KG1 (cell line): ENCODE results near the gene MAPK4.

ENCODE experiments used
- DNase-seq: peaks from one replicate; lab custom pipeline; 2025; lab: John Stamatoyannopoulos, UW

The MAPK4 gene

GRCh38 chr18:50653402-50654093, 93.7 kb downstream of the MAPK4 start:
- DNase-seq: no peak

DNA sequence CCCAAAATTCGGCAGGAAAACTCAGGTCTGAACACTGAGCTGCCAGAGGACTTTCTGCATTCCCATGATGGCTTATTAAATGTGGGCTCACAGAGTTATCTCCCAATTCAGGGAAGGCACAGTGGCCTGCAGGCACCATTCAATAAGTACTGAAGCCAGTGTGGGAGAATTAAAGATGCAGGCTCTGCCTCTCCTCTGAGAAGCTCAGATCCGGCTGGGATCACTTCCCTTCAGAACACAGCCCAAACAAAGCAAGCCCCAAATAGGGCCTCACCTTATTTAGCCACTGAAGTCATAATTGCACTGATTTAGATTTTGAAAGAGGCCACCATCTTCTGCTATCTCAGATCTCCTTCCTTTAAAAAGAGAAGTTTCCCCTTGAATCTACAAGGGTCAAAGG, 94.3 kb downstream of the MAPK4 start:
- no peak for DNase-seq

DNA sequence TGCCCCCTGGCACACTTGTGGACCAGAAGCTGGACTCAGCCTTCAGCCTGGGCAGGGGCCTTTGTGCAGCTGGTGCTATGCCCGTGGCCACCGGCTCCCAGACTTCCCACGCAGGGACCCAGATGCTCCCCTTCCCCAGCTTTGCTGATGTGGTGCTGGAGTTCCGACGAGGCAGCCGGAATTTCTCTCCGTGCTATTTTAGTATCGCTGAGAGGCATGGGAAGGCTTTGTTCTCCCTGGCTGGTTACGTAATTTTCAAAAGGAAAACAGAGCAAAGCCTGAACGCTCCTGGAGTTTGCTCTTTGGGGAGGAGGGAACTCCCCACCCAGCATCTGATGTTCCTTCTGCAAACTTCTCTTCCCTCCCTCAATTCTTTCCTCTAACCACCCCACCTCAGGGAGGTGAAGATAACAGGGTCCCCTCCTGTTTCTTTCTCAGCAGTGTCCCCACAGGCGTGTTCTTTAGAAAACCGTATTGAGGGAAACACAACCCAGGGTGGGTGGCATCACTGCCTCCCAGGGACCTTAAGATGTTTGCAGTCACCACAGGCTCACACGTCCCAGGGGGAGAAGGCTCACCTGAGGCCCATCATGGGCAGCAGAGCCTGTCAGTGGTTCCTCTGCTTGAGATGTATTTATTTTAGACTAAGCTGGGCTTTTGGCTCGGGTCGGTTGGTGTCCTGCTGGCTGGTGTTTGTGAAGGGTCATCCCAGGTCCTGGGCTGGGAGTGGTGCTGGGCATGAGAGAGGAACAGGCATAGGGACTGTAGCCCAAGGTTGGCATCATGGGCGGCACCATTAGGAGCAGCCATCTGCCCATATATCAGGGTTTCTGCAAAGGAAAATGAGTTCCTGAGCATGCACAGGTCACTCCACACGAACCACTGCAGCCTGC, 95.0 kb downstream of the MAPK4 start:
- DNase-seq: no peak

GRCh38 chr18:50656396-50656795, 96.5 kb downstream of the MAPK4 start:
- DNase-seq: no peak

- DNase-seq: no peak
Observed at GRCh38 chr18:50656841-50657470, 97.1 kb downstream of the MAPK4 start.

DNA sequence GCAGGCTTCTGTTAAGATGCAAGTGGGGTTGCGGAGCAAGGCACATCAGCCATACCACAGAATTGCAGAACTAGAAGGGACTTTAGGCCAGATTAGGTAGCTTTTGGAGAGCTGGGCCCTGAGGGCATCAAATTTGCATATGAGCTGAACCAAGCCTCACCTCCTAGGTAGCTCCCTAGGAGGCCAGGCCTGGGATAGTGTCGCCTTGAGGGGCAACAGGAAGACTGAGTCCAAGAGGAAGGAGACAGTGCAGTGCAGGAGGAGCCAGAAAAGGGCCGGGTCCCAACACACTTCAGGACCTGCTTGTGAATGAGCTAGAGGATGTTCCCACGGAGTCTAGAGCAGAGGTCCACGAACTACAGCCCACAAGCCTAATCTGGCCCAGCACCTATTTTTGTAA, 98.7 kb downstream of the MAPK4 start:
- DNase-seq: no peak

DNA sequence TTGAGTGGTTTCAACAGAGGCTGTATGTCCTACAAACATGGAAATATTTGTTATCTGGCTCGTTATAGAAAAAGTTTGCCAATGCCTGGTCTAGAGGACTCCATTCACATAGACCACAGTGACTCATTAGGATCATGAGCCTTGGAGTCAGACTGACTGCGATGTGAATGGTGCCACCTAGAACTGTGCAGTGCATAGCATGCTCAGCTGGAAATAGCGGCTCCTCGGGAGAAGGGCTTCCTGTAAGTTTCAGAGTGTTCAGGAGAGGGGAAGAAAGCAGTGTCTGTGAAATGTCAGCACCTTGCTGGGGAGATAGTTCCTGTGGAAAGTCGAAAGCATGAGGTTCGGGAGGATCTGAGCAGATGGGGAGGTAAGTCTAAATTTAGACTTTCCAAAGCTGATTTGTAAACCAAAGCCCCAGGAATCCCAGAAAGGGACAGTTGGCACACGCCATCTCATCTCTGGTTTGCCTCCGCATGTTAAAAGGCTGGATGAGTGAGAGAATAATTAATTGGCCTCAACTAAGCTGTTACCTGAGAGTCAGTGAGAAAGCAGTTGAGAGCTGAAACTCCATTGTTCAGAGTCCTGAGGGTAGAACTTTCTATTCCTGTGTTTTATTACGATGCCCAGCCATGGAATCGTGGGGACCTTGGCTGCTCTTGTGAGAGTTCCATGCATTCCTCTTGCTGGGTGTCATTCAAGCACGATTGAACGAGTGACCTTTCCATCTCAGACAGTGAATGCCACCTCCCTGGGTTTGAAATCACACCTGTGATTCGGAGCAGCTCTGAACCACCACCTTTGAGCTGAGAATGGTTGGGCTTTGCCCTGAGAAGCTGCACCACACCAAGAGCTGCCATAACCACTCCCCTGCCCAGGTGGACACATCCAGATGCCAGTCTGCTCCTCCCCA, 99.5 kb downstream of the MAPK4 start:
- DNase-seq: no peak

GRCh38 chr18:50661013-50661412, 101.1 kb downstream of the MAPK4 start:
- no peak for DNase-seq

DNA sequence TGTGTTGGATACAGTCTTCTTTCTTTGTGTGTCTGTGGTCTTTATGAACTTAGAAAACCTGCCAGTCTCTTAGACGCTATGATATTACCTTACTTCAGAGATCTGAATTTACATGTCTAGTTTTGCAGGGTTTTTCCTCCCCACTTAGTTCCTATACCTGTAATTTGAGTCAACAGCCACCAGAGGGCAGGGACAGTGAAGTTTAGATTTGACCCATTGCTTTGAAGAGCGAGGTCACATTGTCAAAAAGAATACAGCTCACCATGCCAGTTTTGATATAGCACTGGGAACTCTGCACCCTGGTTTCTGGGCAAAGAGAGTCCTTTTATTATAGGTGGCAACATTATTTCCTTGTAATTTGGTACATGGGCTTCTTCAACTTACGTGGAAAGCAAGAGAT, 102.3 kb downstream of the MAPK4 start:
- no peak for DNase-seq

DNA sequence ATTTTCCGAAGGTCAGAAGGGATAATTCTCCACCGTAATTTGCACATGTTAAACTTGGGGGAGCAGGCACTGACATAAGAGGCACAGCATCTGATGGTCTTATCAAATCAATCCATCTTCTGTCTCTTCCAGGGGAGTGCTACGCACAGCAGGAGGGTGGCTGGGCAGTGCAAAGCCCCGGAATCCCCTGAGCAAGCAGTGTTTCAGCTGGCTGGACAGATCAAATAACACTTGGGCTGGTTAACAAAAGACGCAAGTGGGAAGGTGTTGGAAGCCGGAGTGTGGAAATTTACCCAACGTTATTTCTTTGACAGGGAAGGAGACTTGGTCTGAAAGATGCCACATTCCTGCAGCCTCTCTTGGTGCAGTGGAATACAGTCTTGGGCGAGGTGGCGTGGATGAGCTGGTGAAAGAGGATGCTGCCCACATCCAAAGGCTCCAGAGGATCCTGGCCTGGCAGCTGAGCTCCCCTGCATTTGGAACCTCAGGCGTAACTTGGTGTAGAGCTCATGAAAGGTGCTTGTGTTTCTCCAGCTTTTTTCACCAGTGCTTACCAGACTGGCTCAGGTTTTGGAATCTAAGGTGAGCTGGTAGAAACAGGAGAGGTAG, 103.0 kb downstream of the MAPK4 start:
- no peak for DNase-seq

DNA sequence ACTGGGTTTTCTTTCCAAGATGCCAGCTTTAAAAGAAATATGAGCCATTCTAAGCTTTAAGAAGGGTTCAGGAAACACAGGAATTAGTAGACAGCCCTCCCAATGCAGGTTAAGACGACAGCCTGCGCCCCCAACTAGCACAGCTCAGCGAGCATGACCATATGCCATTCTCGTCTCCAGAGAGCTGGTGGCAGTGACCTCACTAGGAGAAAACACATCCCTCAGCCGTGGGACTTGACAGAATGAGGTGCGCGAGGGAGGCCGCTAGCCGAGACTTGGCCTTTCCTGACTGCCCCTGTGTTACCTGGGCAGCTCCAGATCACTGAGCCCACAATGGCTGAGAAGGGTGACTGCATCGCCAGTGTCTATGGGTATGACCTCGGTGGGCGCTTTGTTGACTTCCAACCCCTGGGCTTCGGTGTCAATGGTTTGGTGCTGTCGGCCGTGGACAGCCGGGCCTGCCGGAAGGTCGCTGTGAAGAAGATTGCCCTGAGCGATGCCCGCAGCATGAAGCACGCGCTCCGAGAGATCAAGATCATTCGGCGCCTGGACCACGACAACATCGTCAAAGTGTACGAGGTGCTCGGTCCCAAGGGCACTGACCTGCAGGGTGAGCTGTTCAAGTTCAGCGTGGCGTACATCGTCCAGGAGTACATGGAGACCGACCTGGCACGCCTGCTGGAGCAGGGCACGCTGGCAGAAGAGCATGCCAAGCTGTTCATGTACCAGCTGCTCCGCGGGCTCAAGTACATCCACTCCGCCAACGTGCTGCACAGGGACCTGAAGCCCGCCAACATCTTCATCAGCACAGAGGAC, 103.9 kb downstream of the MAPK4 start:
- no peak for DNase-seq

DNA sequence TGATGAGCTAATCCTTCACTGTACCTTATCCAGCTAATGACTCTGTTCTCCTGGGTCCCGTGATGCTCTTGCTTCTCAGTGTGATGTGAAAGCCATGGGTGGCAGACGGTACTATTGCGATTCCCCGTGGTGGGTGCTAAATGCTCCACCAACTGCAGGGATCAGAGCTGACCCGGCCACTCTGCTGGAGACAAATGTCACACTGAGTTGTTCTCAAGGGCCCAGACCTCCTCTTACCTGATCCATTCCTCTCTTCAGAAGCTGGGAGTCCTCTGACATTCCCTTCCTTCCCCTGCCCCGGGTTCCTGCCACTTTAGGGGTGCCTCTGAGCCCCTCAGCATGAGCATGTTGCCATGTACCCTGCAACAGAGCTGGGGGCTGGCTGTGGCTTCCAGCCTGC, 105.1 kb downstream of the MAPK4 start:
- no peak for DNase-seq

DNA sequence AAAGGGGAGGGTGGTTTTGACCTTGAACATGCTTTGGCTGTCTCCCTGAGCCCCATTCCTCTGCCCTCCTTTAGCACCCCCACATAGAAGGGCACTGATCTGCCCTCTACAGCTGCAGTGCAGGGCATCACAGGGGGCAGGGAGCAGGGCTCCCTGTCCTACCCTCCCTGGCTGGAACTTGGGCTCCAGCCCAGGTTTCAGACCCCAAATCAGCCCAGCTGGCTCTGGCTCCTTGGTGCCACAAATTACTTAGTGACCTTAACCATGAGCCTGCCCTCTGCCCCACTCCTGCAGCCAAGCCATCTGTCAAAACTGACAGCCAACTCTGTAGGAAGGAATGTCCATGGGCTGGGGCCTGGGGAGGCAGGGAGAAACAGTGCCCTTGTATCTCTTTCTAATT, 105.6 kb downstream of the MAPK4 start:
- no peak for DNase-seq

- no peak for DNase-seq
Observed at GRCh38 chr18:50666536-50666935, 106.6 kb downstream of the MAPK4 start.

GRCh38 chr18:50671376-50671775, 111.5 kb downstream of the MAPK4 start:
- no peak for DNase-seq

DNA sequence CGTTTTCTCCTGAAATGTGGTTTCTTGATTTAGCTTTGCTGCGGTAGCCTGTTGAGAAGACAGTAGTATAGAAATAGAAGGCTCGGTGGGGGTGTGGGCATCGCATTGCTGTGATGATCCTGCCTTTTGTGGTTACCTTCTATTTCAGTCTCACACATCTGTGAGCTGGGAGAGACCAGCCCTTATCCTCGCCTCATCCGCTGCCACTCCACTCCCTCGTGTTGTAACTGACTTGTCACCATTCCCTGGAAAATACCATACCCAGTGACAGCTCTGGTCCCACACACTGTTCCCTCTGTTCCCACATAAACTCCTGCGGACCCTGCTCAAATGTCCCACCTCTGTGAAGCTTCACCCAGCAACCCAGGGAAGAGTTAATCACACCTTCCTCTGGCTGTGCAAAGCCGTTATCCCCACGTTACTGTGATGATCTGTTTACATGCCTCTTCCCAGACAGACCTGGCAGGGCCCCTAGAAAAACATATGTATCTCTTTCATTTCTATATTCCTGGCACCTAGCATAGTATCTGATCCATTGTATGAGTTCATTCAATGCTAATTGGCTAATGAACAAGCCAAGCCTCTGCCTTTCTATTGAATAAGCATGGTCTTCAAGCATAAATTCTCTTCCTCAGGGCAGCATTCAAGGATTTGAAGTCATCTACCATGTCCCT, 114.6 kb downstream of the MAPK4 start:
- DNase-seq: no peak

DNA sequence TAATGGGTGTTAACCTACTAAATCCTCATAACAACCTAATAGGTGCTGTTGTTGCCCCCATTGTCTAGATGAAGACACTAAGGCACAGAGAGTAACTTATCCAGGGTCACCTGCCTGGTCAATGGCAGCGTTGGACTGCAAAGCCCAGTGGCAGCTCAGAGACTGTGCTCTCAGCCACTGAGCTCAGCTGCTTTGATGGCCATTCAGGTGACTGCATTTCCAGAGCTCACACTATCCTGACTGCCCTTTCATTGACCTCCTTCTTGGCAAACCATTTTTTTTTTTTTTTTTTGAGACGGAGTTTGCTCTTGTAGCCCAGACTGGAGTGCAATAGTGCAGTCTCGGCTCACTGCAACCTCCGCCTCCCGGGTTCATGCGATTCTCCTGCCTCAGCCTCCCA, 115.2 kb downstream of the MAPK4 start:
- DNase-seq: no peak

- no peak for DNase-seq
Observed at GRCh38 chr18:50678651-50679050, 118.8 kb downstream of the MAPK4 start.

DNA sequence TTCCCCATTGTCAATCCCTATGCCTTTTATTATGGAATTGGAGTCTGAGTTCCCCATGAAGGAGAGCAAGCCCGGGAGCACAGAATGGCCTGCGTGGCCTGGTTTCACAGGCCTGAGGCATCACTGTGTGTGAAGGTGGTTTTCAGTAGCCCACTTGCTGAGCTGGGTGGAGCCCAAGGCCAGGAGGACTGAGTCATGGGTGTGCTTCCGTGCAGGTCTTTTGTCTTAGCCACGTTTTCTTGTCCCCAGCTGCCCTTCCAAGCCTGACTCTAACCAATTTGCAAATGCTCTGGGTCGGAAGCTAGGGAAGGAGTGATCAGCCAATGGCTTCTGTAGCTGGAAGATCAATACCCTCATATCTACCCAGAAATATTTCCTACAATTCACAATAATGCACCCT, 119.2 kb downstream of the MAPK4 start:
- DNase-seq: no peak

GRCh38 chr18:50679656-50680055, 119.8 kb downstream of the MAPK4 start:
- DNase-seq: no peak
